GM12873 (cell line): ENCODE data around the gene DMD.

Experiments used
- TF ChIP-seq, protein P1 (sequence below): IDR thresholded peaks from 2 replicates; pipeline ENCODE4 v1.5.1; 2012; ENCODE audit warnings: low read depth, mild to moderate bottlenecking, moderate library complexity, low read length, control low read depth; ENCODE audit not compliant: insufficient read depth; ENCODE audit errors: missing control alignments

DMD gene

DNA sequence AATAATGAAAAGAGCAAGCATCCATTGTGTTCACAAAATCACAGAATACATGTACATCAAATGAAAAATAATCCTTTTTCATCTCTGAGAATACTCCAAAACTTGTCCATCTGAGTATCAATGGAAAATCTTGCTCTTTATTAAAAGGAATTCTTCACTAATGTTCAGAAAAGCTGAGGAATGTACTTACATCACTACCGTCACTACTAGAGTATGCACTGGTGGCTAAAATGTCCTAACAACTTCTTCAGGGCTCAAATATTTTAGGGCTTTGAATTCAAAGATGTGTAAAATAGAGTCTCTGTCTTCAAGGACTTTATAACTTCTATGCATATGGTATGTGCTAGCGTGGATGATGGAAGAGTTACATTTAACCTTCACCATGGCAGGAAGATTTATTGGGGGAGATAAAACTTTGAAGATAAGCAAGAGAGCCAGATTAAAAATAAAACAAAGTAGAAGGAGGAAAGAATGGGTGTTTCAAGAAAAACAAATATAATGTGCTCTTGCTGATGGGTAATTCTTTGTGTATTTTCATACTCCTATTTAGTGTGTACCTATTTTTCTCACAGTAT lies 55.1 kb downstream of the DMD start:
- TF ChIP-seq, protein P1, sequence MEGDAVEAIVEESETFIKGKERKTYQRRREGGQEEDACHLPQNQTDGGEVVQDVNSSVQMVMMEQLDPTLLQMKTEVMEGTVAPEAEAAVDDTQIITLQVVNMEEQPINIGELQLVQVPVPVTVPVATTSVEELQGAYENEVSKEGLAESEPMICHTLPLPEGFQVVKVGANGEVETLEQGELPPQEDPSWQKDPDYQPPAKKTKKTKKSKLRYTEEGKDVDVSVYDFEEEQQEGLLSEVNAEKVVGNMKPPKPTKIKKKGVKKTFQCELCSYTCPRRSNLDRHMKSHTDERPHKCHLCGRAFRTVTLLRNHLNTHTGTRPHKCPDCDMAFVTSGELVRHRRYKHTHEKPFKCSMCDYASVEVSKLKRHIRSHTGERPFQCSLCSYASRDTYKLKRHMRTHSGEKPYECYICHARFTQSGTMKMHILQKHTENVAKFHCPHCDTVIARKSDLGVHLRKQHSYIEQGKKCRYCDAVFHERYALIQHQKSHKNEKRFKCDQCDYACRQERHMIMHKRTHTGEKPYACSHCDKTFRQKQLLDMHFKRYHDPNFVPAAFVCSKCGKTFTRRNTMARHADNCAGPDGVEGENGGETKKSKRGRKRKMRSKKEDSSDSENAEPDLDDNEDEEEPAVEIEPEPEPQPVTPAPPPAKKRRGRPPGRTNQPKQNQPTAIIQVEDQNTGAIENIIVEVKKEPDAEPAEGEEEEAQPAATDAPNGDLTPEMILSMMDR = no peak

DNA sequence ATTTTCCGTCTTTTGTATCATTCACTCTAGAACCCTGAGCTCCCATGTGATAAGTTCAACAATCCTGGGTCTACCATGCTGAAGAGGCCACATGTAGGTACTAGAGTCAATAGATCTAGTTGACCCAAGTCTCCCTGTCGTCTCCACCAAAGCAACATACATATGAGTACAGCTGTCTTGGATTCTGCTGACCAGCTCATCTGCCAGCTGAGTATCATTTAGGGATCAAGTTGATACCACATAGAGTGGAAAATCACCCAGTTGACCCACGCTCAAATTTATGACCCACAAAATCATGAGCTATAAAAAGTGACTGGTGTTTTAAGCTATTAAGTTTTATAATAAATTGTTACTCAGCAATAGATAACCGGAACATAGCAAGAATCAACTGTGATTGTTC lies 61.8 kb downstream of the DMD start:
- TF ChIP-seq, protein P1 = no peak

DNA sequence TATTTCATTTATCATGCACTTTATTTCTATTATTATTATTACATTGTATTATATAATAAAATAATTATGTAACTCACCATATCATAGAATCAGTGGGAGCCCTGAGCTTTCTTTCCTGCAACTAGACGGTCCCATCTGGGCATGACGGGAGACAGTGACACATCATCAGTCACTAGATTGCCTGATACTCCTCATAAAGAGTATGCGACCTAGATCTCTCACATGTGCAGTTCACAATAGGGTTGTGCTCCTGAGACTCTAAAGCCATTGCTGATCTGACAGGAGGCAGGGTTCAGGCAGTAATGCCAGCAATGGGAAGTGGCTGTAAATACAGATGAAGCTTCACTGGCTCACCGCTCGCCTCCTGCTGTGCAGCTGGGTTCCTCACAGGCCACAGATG lies 62.3 kb downstream of the DMD start:
- TF ChIP-seq, protein P1 = no peak

DNA sequence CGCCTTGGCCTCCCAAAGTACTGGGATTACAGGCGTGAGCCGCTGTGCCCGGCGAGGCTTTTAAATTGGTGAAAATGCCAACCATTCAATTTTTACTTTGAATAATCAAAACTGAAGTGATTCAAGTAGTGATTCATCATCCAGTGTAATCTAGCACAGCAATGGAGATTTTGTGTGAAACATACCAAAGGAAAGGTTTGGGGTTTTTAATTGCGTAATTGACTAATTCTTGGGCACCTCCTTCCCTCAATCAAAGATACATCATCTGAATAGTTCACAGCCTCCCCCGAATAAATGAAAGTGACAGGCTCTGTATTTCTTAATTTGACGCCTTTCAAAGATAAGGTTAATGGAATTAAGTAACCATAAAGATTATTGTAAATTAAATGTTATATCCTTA lies 69.0 kb downstream of the DMD start:
- TF ChIP-seq, protein P1 = no peak

DNA sequence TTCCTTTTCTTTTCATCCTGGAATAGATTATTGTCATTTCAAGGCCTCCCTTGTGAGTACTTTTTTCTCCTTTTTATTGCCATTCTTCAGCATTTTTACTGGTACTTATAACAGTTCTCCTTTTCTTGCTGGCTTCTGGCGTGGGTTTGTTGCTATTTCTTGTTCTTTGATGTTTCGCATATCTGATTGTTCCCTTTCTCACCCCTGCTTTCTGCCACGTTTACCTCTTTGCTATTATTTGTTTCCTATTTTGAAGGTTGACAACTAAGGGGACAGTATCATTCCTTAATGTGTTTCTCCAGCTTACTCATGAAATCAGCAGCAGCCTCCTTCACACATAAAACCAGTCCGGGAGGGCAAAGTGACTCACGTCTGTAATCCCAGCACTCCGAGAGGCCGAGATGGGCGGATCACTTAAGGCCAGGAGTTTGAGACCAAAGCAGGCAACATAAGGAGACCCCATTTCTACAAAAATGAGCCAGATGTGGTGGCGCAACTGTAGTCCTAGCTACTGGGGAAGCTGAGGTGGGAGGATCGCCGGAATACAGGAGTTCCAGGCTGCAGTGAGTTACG lies 72.6 kb downstream of the DMD start:
- TF ChIP-seq, protein P1 = no peak

DNA sequence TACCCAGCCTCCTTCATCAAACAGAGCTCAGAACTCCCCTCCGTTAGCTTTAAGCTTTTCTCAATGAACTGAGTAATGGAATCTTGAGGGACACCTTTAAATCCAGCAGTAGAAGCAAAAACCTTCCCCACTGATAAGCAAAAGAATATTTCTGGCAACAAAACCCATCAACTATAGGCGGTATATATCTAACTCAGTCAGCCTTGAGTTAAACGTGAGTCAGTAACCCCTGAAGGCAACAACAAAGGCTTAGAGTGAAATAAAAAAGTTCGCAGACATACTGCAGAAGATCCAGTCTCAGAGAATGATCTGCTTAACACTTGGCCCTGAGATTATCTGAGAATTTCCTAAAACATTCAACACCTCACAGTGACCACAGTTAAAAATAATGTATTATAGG lies 77.2 kb downstream of the DMD start:
- TF ChIP-seq, protein P1 = no peak

DNA sequence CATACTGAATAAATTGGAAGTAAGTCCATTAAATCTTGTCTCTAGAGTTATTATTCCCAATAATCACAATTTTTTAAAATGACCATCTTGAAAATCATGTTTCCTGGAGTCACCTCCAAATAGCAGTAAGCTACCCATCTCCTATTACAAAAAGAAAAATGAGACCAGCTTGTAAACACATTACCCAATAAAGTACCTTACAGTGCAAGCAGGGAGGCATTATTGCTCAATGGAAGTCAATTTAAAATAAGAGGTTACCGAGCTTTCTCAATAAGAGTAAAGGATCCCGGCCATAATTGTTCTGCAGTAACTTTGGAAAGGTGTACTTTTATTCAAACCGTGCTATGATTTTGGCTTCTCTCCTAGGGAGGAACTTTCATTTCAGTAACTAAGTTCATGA lies 78.0 kb downstream of the DMD start:
- TF ChIP-seq, protein P1 = no peak
